HCEC 1CT (cell line): ENCODE results near the gene KCNK3.

Source experiments
- DNase-seq: peaks from one replicate; pipeline ENCODE4 v3.0.0-alpha.2; 2017

KCNK3 gene

DNA sequence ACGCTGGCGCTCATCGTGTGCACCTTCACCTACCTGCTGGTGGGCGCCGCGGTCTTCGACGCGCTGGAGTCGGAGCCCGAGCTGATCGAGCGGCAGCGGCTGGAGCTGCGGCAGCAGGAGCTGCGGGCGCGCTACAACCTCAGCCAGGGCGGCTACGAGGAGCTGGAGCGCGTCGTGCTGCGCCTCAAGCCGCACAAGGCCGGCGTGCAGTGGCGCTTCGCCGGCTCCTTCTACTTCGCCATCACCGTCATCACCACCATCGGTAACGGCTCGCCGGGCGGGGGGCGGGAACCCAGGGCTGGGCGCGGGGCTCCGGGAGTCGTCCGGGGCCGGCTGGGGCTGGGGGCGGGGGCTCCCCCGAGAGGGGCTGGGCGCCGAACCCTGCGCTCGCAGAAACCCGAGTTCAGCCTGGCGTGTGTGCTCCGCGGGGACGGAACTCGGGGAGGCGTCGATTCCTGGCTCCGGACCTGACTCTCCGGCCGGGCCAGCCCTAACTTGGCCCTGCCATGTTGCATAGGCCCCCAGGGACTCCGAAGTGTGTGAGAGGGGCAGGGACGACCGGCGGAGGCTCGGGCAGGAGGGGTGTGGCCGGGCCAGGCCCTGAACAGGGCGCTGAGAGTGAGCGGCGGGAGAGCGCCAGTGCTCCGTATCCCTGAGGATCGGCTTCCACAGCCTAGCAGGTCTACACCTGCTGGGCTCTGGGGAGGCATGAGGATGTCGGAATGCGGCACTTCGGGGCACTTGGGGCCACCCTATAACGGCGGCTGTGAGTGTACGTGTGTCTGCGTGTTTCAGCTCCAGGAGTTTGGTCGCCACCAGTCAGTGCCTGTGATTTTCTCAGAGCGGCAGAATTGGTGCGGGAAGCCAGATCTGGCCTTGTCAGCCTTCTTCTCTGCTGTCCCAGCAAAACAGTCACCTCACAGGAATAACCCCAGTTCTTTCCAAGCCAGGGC lies 651 bp downstream of the KCNK3 start:
- no peak for DNase-seq

DNA sequence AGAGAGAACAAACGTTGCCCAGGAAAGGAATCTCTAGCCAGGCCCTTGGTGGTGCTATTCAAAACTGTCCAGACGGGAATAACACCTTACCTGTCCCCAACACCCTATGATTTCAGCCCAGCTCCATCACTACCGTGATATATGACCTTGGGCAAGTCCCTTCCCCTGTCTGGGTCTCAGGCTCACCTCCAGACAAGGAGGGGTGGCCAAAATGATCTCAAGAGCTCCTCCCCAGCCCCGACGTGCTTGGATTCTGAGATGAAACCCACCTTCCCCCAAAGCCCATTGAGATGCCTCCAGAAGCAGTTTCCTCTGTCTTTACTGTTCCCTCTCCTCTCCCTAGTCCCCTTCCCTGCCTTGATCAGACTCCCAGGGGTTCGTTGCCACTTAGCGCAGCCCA lies 1.5 kb downstream of the KCNK3 start:
- DNase-seq, result no peak

DNA sequence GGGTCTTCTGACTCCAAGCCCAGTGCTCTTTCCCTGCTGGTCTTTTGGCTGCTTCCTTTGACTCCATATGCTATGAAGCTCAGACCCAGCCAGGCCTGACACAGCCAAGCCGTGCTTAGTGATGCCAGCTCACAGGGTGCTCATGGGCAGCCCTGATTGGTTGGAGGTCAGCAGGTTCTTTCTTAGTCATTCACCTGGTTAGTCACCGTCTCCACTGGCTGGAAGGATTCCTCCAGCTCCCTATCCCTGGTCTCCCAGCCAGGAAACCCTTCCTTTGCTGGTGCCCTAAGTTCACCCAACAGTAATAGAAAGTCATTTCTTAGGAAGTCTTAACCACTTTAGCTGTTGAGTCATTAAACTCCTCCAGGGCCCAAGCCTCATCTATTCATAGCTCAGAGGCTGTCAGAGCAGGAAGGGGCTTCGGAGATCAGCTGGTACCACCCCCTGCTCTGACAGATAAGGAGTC lies 3.9 kb downstream of the KCNK3 start:
- peak; percentile 96 for DNase-seq

DNA sequence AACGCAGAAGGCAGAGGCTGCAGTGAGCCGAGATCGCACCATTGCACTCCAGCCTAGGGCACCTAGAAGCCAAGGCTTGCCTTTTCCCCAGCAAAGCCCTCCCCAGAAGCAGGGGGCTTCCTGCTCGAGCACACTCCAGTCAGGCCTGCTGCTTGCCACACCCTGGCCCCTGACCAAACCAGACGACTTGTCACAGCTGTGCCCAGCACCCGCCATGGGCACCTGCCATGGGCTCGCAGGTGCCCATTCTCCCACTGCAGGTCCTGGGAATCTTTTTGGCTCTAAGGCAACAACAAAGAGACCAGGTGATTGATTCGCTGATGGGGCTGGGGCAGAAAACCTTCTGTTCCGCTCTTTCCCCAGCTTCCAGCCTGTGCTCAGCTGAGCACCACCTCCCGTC lies 4.9 kb downstream of the KCNK3 start:
- no peak for DNase-seq

DNA sequence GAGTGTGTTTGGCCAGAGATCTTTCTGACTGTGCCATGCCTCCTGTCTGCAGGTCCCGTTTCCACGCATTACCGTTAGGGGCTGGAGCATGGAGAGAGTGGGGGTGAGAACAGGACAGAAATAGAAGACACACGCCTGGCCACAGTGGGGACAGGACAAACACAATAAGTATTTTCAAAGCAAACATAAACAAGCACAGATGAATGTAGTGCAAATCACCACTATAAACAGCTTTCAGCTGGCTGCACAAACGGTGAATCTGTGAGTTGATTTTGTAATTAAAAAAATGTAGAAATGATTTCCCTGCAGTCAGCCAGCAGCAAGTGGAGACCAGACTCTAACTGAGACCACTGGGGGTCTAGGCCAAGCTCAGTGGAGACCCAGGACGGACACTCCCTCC lies 6.8 kb downstream of the KCNK3 start:
- no peak for DNase-seq

DNA sequence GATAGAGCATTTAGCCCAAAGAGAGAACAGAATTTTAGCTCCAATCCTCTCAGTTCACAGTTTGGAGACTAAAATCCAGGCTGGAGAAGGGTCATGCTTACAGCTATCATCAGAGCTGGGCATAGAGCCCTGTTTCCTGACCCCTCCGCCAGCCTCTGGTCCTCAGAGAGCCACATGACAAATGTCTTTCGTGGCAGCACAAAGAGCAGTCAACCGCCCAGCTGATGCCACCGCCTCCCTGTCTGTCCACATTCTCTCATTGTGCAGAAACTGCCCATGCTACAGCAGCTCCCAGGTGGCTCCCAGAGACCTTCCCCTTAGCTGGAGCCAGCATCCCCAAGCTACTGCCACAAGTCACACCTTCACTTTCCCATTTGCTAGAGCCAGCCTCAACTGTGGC lies 7.6 kb downstream of the KCNK3 start:
- no peak for DNase-seq

DNA sequence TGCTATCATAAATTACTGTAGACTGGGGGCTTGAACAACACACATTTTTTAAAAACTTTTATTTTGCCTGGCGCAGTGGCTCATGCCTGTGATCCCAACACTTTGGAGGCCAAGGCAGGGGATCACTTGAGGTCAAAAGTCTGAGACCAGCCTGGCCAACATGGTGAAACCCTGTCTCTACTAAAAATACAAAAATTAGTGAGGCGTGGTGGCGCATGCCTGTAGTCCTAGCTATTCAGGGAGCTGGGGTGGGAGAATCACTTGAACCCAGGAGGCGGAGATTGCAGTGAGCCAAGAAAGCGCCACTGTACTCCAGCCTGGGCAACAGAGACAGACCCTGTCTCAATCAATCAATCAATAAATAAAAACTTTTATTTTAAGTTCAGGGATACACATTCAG lies 9.1 kb downstream of the KCNK3 start:
- no peak for DNase-seq

DNA sequence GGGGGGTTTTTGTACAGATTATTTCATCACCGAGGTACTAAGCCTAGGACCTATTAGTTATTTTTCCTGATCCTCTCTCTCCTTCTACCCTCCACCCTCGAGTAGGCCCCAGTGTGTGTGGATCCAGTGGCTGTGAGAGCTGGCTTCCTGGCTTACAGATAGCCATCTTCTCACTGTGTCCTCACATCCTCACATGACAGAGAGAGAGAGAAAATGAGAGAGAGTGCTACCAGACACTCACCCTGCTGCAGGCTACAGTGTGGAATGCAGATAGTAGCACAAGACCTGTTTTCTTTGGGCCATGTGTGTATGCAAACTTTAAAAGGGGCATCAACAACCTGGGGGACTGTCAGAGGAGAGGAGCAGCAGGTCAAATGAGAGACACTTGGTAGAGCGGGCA lies 9.5 kb downstream of the KCNK3 start:
- no peak for DNase-seq

DNA sequence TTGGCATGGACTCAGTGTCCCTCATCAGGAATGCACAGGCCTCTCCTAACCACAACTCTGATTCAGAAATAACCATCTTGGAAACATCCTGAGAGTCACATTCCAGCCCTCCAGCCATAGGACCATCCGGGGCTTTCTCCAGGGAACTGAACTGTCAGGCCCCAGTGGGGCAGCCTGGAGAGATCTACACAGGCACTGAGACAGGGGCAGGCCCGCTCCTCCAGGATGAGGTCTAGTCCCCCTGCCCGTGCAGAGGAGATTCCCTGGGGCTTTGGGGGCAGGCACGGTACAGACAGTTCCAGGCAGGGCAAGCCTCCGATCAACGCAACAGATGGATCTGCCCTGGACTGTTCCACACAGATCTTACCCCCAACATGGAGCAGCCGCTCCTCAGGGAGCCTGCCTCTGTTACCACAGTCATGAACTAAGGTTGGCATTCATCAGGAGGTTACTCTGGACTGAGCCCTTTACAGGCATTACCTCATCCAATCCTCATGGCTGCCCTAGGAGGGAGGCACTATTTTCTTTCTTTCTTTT lies 12.0 kb downstream of the KCNK3 start:
- DNase-seq, result peak; percentile 76

DNA sequence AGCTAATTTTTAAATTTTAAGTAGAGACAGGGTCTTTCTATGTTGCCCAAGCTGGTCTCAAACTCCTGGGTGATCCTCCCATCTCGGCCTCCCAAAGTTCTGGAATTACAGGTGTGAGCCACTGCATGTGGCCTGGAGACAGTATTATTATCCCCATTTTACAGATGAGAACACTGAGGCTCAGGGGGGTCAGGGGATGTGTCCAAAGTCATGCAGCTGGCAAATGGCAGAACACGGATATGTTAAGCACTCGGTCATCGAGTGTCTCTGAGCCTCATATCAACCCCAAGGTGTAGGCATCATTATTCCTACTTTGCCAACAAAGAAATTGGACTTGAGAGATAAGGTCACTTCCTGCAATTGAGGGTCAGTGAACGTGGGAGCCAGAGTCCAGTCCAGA lies 12.6 kb downstream of the KCNK3 start:
- no peak for DNase-seq

DNA sequence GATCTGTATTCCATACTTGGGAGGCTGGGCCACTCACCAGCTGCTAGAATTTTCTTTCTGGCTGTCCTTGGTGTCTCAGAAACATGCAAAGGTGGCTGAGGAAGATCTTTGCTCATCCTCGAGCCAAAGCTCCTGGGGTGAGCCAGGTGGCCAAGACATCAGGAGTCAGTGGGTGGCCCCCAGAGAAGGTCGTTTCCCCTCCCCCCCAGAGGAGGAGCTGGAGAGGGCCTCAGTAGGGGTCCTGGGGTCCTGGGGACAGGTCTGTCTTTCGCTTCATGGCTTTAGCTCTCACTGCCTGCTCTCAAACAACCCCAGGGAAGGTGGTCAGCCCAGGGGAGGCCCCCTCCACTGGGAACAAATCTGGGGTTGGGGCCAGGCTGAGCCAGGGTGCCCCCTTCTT lies 13.6 kb downstream of the KCNK3 start:
- no peak for DNase-seq

DNA sequence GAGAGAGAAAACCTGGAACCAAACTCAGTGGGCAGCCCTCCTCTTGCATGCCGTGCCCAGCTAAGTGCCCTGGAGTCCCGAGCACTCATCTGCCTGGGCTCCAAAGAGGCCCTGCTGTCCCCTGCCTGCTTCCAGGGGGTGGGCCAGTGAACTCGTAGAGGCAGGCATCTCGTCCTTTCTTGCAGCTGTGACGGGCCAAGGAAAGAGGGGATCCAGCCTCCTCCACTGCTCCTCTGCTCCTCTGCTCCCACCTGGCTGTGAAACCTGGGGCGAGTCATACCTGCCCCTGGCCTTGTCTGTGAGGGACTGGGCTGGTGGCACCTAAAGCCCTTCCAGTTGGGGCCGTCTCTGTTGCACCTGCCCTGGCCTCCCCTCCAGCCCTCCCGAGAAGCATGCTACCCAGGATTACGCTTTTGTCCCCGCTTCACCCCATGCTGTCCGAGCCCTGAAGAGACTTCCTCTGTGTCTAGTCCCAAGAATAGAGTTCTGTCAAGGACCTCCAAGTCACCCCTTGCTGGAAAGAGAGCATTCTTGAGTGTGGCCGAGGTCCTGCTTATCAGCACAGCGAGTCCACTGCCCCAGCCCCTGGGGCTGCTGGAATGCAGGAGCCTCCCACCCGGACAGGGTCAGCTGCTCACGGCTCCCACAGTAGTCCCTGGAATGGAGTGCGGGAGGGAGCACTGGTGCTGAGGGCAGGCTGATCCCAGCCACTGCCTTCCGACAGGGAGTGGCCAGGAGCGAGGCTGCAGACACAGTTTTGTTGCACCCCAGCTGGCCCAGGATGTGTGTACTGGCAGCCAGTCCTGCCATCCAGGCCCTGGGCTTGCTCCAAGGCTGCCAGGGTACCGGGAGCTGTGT lies 14.3 kb downstream of the KCNK3 start:
- no peak for DNase-seq

DNA sequence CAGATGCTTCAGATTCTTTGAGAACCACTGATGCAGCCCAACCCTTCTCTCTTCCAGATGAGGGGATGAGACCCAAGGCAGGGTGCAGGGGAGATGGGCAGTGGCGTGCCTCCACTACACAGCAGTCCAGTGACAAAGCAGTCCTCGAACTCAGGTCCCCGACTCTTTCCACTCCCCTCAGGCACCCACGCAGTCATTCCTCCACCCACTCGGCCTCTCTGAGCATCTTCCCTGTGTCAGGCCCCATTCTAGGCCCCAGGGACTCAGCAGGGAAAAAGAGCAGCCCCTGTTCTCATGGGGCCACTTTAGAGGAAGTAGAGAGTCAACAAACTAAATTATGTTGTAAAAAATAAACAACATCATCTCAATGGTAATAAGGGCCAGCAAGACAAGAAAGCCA lies 15.2 kb downstream of the KCNK3 start:
- DNase-seq, result no peak

DNA sequence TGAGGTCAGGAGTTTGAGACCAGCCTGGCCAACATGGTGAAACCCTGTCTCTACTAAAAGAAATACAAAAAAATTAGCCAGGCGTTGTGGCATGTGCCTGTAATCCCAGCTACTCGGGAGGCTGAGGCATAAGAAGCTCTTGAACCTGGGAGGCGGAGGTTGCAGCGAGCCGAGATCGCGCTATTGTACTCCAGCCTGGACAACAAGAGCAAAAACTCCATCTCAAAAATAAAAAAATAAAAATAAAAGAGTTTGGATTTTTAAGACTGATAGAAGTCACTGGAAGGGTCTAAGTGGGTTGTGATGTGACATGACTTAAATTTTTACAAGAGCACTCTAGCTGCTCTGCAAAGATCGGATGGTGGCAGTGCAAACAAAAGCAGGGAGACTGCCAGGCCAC lies 15.9 kb downstream of the KCNK3 start:
- no peak for DNase-seq

DNA sequence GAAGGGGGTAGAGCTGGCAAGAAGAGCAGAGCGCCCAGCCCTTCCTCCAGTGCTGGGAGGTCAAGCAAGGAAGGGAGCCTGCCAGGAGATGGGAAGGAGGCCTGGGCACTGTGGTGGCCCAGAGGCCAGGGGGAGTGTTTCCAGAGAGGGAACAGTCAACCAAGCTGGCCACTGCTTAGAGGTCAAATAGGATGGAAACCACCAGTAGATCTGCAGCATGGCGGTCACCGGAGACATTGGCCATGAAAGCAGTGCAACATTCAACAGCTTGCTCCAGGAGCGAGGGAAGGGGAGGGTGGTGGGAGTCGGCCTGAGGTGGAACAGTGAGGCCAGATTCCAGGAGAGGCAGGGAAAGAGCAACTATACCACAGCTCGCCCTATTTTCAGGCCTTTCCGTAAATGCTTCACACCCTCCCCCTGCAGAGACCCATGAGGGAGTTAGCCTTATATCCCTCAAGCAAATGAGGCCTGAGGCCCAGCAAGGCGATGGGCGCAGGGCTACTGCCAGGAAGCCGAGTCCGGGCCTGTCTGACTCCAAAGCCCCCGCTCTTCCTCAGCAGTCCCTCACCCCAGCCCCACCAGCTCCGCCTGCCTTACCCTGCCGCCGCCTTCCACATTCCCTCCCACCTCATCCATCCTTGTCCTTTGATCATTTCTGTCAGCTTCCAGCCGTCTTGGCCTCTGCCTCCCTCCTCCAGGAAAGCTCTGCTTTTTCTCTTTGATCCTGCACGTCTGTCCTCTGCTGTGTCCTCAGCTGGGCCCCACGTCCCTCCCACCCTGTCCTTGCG lies 17.0 kb downstream of the KCNK3 start:
- no peak for DNase-seq

DNA sequence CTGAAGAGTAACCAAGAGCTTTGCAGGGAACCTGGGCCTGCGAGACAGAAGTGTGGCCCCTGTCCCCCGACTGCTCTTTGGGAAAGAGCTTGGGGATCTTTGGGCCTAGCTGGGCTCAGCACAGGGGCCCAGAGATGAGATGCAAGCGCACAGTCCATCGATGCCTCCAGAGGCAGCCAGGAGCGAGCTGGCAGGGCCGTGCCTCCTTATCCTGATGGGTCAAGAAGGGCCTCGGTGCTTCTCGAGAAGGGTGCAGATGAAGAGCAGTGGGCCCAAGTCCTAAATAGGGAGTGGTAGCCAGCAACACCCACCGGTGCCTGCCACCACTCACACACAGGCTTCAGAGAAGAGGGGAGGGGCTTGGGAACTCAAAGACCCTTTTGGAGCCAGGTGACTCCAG lies 17.6 kb downstream of the KCNK3 start:
- no peak for DNase-seq

DNA sequence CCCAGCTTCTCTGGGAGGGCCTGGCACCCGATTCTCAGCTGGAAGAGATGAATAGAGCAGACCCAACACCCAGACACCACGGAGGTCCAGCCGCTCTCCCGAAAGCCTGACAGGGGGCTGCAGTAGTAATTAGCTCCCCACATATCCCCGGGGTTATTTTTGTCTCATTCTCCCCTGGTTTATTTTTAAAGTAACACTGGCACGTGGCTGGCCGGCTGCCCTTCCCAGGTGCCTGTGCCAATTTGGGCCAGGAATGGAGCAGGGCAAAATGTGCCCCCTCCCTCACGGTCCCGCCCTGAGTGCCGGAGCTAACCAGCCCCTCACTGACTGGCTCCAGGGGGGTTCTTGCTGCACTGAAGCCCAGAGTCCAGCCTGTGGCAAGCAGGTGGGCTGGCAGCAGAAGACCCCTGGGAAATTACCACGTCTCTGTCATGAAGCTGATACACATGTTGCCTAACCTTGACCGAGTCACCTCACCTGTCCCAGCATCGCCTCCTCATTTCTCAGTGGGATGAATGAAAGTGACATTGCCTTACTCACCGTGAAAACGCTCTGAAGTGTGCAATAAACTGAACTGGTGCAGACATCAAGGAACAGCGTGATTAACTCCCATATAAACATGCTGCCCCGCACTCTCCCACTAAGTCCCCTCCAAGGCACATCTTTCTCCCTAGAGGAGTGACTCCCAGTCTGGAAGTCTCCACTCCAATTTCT lies 18.4 kb downstream of the KCNK3 start:
- DNase-seq, result no peak

DNA sequence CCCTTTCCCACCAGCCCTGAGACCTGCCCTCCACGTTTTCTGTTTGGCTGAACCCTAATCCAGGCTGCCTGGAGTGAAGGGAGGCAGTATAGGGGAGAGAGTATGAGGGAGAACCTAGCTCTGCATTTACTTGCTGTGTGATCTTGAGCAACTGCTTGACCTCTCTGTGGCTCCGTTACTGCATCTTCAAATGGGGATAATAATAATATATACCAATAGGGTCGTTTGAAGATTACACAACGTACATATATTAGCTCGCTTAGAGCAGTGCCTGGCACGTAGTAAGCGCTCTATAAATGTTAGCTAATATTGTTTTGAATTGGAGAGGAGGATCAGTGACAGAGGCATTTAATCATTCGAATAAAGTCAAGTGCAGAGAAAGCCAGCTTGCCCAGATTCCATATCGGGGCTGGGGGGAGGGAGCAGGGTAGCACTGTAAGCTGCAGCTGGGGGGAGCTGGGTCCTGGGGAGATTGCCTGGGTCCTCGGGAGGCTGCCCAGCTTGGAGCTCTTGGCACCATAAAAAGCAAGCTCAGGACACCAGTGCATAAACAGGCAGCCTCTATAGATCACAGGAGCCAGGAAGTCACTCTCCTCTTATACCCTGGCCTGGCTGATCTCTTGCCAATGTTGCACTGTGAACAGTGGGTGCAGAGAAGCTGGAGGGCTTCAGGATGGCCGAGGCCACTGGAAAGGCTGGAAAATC lies 19.1 kb downstream of the KCNK3 start:
- no peak for DNase-seq

DNA sequence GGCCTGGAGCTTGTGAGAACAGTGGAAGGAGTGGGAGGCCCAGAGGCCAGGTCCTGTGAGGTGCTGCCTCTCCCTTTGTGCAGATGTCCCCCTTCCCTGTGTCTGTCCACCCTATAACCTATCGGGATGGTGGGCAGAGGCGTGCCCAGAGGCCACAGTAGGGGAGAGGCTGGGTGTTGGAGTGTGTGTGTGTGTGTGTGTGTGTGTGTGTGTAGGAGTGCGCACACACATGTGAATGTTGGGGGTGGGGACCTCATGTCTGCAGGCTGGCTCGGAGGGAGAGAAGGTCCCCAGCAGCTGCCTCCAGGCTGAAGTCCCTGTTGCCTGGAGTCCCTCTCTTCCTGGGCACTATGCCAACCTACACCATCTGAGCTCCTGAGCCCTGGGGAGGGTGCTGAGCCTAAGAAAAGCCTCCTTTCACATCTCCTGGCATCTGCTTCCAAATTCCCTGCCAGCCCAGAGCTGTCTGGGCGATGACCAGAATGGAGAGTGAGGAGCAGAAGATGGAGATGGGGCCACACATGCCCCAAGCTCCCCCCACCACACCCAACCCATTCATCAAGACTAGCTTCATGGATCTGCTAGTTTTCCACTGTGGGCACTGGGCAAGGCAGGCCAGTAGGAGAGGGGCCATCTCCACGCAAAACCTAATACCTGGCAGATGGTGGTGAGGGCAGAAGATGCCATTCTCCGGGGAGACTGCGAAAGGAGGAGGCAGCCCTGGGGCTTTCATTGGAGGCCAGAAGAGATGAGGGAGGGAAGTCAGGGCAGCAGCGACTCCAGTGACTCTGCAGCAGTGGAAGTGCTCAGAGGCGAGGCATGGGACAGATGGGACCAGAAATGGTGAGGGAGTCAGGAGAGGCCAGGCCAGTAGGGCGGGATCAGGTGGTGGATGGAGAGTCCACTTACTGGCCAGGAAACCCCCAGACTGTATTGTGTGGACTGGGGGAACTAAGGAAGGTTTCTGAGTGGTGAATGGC lies 20.3 kb downstream of the KCNK3 start:
- no peak for DNase-seq
